Neural cell (in vitro differentiated cells): ENCODE measurements around the gene HHIP. TPM values are rescaled to one million over a fixed set of nuclear protein-coding genes. Genes with fewer than 3 reads are reported as not detected.

Experiments
- H2AFZ ChIP-seq: fragments of 200-600, 300-800 bp; sonication (generic), shearing (Covaris generic); 2 replicates; pipeline ENCODE4 v1.6.0; 2014; ENCODE audit warnings: low read depth, mild to moderate bottlenecking, antibody characterized with exemption, low read length, moderate library complexity
- H3F3A ChIP-seq: fragments of 200-600 bp; shearing (Covaris generic); 2 replicates; pipeline ENCODE4 v1.6.1; 2016; ENCODE audit warnings: mild to moderate bottlenecking, moderate library complexity, mixed read lengths, antibody characterized with exemption, low read length; ENCODE audit not compliant: insufficient read depth, poor library complexity, severe bottlenecking
- H3K27ac ChIP-seq: fragments of 200-600, 300-800 bp; sonication (generic), shearing (Covaris generic); 2 replicates; pipeline ENCODE4 v1.5.1; 2014; ENCODE audit warnings: mild to moderate bottlenecking, low read length, moderate library complexity
- H3K27me3 ChIP-seq: fragments of 300-800, 200-600 bp; sonication (generic), shearing (Covaris generic); 2 replicates; pipeline ENCODE4 v1.6.0; 2014; ENCODE audit warnings: mild to moderate bottlenecking, low read depth, low read length, moderate library complexity; ENCODE audit not compliant: insufficient read depth
- H3K36me3 ChIP-seq: fragments of 300-800, 200-600 bp; sonication (generic), shearing (Covaris generic); 2 replicates; pipeline ENCODE4 v1.5.1; 2014; ENCODE audit warnings: mild to moderate bottlenecking, antibody characterized with exemption, low read length, moderate library complexity; ENCODE audit not compliant: insufficient read depth
- H3K4me2 ChIP-seq: fragments of 300-800, 200-600 bp; sonication (generic), shearing (Covaris generic); 2 replicates; pipeline ENCODE4 v1.6.0; 2014; ENCODE audit warnings: mild to moderate bottlenecking, low read length
- H3K4me3 ChIP-seq: fragments of 300-800, 200-600 bp; sonication (generic), shearing (Covaris generic); 2 replicates; pipeline ENCODE4 v1.5.1; 2014; ENCODE audit warnings: mild to moderate bottlenecking, low read length, moderate library complexity
- H3K79me2 ChIP-seq: fragments of 200-600 bp; shearing (Covaris generic); replicated peaks from 2 replicates; pipeline ENCODE4 v1.6.0; 2014; ENCODE audit warnings: mild to moderate bottlenecking, low read length, moderate library complexity; ENCODE audit not compliant: insufficient read depth
- H3K9ac ChIP-seq: fragments of 300-800, 200-600 bp; sonication (generic), shearing (Covaris generic); 2 replicates; pipeline ENCODE4 v1.6.1; 2016; ENCODE audit warnings: mild to moderate bottlenecking, low read length, mixed read lengths
- H3K9me2 ChIP-seq: fragments of 200-600 bp; shearing (Covaris generic); 2 replicates; pipeline ENCODE4 v1.6.1; 2016; ENCODE audit warnings: mild to moderate bottlenecking, low read length, mixed read lengths; ENCODE audit not compliant: insufficient read depth
- H3K9me3 ChIP-seq: fragments of 200-600, 300-800 bp; sonication (generic), shearing (Covaris generic); 2 replicates; pipeline ENCODE4 v1.6.1; 2016; ENCODE audit warnings: mild to moderate bottlenecking, mixed run types, low read length, moderate library complexity, mixed read lengths
- H4K20me1 ChIP-seq: fragments of 200-600 bp; shearing (Covaris generic); 2 replicates; pipeline ENCODE4 v1.6.1; 2016; ENCODE audit warnings: mild to moderate bottlenecking, mixed run types; ENCODE audit not compliant: insufficient read depth
- CTCF ChIP-seq: fragments of 450-650 bp; IDR thresholded peaks from 2 replicates; pipeline ENCODE4 v1.5.1; 2014; ENCODE audit warnings: antibody characterized with exemption, mild to moderate bottlenecking, moderate library complexity; ENCODE audit not compliant: poor library complexity, severe bottlenecking
- EP300 ChIP-seq: fragments of 450-650 bp; conservative IDR thresholded peaks from 2 replicates; pipeline ENCODE4 v1.6.1; 2014; ENCODE audit warnings: antibody characterized with exemption, mild to moderate bottlenecking, moderate library complexity; ENCODE audit not compliant: poor library complexity, severe bottlenecking
- EZH2 ChIP-seq: fragments of 200-600, 300-800 bp; shearing (Covaris generic), sonication (generic); IDR thresholded peaks from 2 replicates; pipeline ENCODE4 v1.6.1; 2014; ENCODE audit warnings: antibody characterized with exemption, low read length, borderline replicate concordance, mild to moderate bottlenecking; ENCODE audit not compliant: insufficient read depth, poor library complexity, severe bottlenecking
- MXI1 ChIP-seq: fragments of 450-650 bp; conservative IDR thresholded peaks from 2 replicates; pipeline ENCODE4 v1.6.1; 2014; ENCODE audit warnings: antibody characterized with exemption, mild to moderate bottlenecking; ENCODE audit not compliant: poor library complexity, severe bottlenecking
- POLR2AphosphoS5 ChIP-seq: IDR thresholded peaks from 2 replicates; pipeline ENCODE4 v1.6.1; 2012
- RAD21 ChIP-seq: fragments of 450-650 bp; conservative IDR thresholded peaks from 2 replicates; pipeline ENCODE4 v1.6.1; 2014; ENCODE audit warnings: antibody characterized with exemption, mild to moderate bottlenecking, moderate library complexity
- SMC3 ChIP-seq: fragments of 450-650 bp; conservative IDR thresholded peaks from 2 replicates; pipeline ENCODE4 v1.6.1; 2014; ENCODE audit warnings: antibody characterized with exemption, mild to moderate bottlenecking, moderate library complexity; ENCODE audit not compliant: poor library complexity
- TAF1 ChIP-seq: IDR thresholded peaks from 2 replicates; pipeline ENCODE4 v1.6.1; 2012; ENCODE audit warnings: low read depth
- polyA plus RNA-seq: library from polyadenylated mRNA; depleted of rRNA; stranded (reverse); fragments of >200 nt; gene quantifications from 2 replicates; pipeline ENCODE4 v1.2.3, GENCODE V29; 2014
- TF ChIP-seq, protein P1 (sequence below): IDR thresholded peaks from 2 replicates; pipeline ENCODE4 v1.6.1; 2012; ENCODE audit warnings: borderline replicate concordance

The HHIP gene
- polyA plus RNA-seq, 1 donor from 2014 or later: not detected

DNA sequence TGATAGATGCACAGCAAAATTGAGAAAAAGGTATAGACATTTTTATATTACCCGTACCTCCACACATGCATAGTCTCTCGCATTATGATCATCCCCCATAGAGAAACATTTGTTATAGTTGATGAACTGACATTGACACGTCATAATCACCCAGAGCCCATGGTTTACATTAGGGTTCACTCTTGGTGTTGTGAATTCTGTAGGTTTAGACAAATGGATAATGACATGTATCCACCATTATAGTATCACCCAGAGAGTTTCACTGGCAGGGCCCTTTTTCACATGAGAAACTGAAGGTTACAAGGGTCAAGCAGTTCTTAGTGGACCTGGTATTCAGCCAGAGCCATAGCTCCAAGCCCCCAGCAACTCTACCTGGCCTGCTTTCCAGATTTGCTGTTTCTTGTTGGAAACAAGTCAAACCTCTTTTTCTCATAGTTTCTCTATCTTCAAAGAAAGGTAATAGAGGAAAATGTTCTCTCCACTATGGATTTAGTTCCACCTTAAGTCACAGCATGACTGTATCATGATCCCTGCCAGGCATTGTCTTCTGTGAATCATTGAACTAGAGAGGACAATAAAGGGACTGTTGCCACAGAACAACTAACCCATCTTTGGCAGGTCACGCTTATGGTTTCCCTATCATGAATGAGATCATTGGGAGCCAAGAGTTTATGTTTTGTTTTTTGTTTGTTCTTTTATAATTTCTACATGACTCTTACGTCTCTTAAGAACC lies 64.0 kb downstream of the HHIP start:
- no peak overlapping the region for H2AFZ ChIP-seq
- H3K36me3 ChIP-seq: no peaks in the 10 kb centered on the region
- no peak overlapping the region for H3K4me3 ChIP-seq
- no peaks in the 10 kb centered on the region for H3K79me2 ChIP-seq
- no peaks in the 10 kb centered on the region for H4K20me1 ChIP-seq
- H3F3A ChIP-seq: no peaks in the 10 kb centered on the region
- no peaks in the 10 kb centered on the region for H3K9me2 ChIP-seq
- H3K27ac ChIP-seq: no peak overlapping the region
- no peak overlapping the region for H3K9ac ChIP-seq
- H3K27me3 ChIP-seq: no peaks in the 10 kb centered on the region
- TF ChIP-seq EZH2: no peak
- TF ChIP-seq CTCF: no peak
- TF ChIP-seq, protein P1, sequence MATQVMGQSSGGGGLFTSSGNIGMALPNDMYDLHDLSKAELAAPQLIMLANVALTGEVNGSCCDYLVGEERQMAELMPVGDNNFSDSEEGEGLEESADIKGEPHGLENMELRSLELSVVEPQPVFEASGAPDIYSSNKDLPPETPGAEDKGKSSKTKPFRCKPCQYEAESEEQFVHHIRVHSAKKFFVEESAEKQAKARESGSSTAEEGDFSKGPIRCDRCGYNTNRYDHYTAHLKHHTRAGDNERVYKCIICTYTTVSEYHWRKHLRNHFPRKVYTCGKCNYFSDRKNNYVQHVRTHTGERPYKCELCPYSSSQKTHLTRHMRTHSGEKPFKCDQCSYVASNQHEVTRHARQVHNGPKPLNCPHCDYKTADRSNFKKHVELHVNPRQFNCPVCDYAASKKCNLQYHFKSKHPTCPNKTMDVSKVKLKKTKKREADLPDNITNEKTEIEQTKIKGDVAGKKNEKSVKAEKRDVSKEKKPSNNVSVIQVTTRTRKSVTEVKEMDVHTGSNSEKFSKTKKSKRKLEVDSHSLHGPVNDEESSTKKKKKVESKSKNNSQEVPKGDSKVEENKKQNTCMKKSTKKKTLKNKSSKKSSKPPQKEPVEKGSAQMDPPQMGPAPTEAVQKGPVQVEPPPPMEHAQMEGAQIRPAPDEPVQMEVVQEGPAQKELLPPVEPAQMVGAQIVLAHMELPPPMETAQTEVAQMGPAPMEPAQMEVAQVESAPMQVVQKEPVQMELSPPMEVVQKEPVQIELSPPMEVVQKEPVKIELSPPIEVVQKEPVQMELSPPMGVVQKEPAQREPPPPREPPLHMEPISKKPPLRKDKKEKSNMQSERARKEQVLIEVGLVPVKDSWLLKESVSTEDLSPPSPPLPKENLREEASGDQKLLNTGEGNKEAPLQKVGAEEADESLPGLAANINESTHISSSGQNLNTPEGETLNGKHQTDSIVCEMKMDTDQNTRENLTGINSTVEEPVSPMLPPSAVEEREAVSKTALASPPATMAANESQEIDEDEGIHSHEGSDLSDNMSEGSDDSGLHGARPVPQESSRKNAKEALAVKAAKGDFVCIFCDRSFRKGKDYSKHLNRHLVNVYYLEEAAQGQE: no peak
- no peak for TF ChIP-seq POLR2AphosphoS5
- no peak for TF ChIP-seq TAF1
- no peak for TF ChIP-seq MXI1
- no peak for TF ChIP-seq RAD21
- no peak for TF ChIP-seq EP300
- no peak for TF ChIP-seq SMC3
- H3K9me3 ChIP-seq: no peaks in the 10 kb centered on the region
- no peak overlapping the region for H3K4me2 ChIP-seq

DNA sequence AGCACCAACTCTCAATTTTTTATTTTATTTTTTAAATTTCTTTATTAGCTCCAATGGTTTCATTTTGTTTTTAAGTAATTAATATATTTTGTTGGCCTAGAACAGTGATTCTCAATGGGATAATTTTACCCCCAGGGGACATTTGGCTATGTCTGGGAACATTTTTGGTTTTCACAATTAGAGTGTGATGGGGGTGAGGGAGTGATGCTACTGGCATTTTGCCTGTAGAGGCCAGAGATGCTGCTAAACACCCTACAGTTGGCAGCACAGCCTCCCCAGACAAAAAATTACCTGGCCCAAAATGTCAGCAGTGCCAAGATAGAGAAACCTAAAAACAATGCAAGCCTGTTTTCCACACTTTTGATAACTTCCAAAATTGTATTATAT lies 64.6 kb downstream of the HHIP start:
- H3F3A ChIP-seq: no peaks in the 10 kb centered on the region
- H3K9me2 ChIP-seq: no peaks in the 10 kb centered on the region
- no peaks in the 10 kb centered on the region for H3K27me3 ChIP-seq
- H3K79me2 ChIP-seq: no peaks in the 10 kb centered on the region
- no peak overlapping the region for H2AFZ ChIP-seq
- no peak overlapping the region for H3K4me2 ChIP-seq
- H3K9ac ChIP-seq: no peak overlapping the region
- H3K9me3 ChIP-seq: no peaks in the 10 kb centered on the region
- no peaks in the 10 kb centered on the region for H4K20me1 ChIP-seq
- no peak overlapping the region for H3K27ac ChIP-seq
- no peaks in the 10 kb centered on the region for H3K36me3 ChIP-seq
- no peak overlapping the region for H3K4me3 ChIP-seq
- TF ChIP-seq MXI1 (no peak), SMC3 (no peak), TAF1 (no peak), EP300 (no peak), POLR2AphosphoS5 (no peak), CTCF (no peak), RAD21 (no peak), EZH2 (no peak)
- TF ChIP-seq, protein P1: no peak
